Activated naive CD4-positive, alpha-beta T cell treated with anti-CD3 and anti-CD28 coated beads, Interleukin-2, amount 50 U/mL, for 72 hours (primary cell): ENCODE measurements around the gene GMPPB. TPM values are rescaled to one million over a fixed set of nuclear protein-coding genes. Genes with fewer than 3 reads are reported as not detected.
"Not testable (repeated sequence)": the region's sequence is repeated elsewhere in the genome, so short reads cannot be mapped to it uniquely, and the experiment has no call there.

Source experiments
- ATAC-seq, 2 donors: fragments of 150-1000 bp; cut with Tn5 transposase; 2 replicates each; pipeline ENCODE4 v1.10.0; 2021; ENCODE audit warnings: mild to moderate bottlenecking in 2 of 2, moderate library complexity in 2 of 2
- DNase-seq, 2 donors: peaks; one replicate each; pipeline ENCODE4 v3.0.0; 2021 to 2022; ENCODE audit warnings: low spot score in 2 of 2
- H3K27ac Mint-ChIP-seq, 2 donors: one replicate each; pipeline ENCODE4 v1.8.0; 2022; ENCODE audit warnings: mild to moderate bottlenecking in 2 of 2, mixed read lengths in 2 of 2
- H3K36me3 Mint-ChIP-seq, 2 donors: one replicate each; pipeline ENCODE4 v1.8.0; 2022; ENCODE audit warnings: mixed read lengths in 2 of 2
- H3K9me3 Mint-ChIP-seq, 2 donors: one replicate each; pipeline ENCODE4 v1.8.0; 2022; ENCODE audit warnings: mixed read lengths in 2 of 2
- total RNA-seq, 2 donors: library from RNA; stranded (reverse); gene quantifications; one replicate each; pipeline ENCODE4 v1.2.3, GENCODE V29; 2022

GMPPB gene
- 10 to 100 TPM; 29.9 to 31.6 TPM for total RNA-seq

- Mint-ChIP-seq H3K27ac (peak within 1 kb of the TSS; percentile 99 to 100), H3K36me3 (peaks cover 6% of the 10 kb centered on the region in 2 donors), H3K9me3 (no peaks in the 10 kb centered on the region)
- DNase-seq (peak; percentile 94 to 98), ATAC-seq (peak; percentile 85 to 90)
Observed at GRCh38 chr3:49723628-49724551, at the start of gene GMPPB. Gene GMPPB (minus strand): TSS chr3:49723951. CDS start chr3:49723726, 225 bp downstream.

- Mint-ChIP-seq H3K9me3 (no peaks in the 10 kb centered on the region), H3K36me3 (peaks cover 0 to 18% of the 10 kb centered on the region in 2 donors), H3K27ac (no peak overlapping the region)
- no peak for ATAC-seq
- no peak for DNase-seq
Observed at GRCh38 chr3:49772703-49773102, 49.0 kb upstream of the GMPPB start.

- H3K36me3 Mint-ChIP-seq: peaks cover 0 to 18% of the 10 kb centered on the region in 2 donors
- no peak overlapping the region for H3K27ac Mint-ChIP-seq
- ATAC-seq: no peak
Observed at GRCh38 chr3:49771340-49771938, 47.7 kb upstream of the GMPPB start.

GRCh38 chr3:49769926-49770325, 46.2 kb upstream of the GMPPB start:
- Mint-ChIP-seq H3K9me3 (no peaks in the 10 kb centered on the region), H3K36me3 (peaks cover 0 to 18% of the 10 kb centered on the region in 2 donors), H3K27ac (peak overlapping the region; percentile 50 to 55)
- DNase-seq: no peak
- ATAC-seq: no peak

More at GRCh38 chr3:49771340-49771938, 47.7 kb upstream of the GMPPB start:
- no peaks in the 10 kb centered on the region for H3K9me3 Mint-ChIP-seq
- no peak for DNase-seq

GRCh38 chr3:49769286-49769915, 45.6 kb upstream of the GMPPB start:
- no peaks in the 10 kb centered on the region for H3K9me3 Mint-ChIP-seq
- peak overlapping the region in 1 of 2 donors; percentile 50 for H3K27ac Mint-ChIP-seq
- peaks cover 0 to 18% of the 10 kb centered on the region in 2 donors for H3K36me3 Mint-ChIP-seq
- ATAC-seq (peak in 1 of 2 donors; percentile 40), DNase-seq (no peak)

GRCh38 chr3:49763981-49764380, 40.2 kb upstream of the GMPPB start:
- DNase-seq: no peak
- H3K27ac Mint-ChIP-seq: no peak overlapping the region
- ATAC-seq: no peak
- no peaks in the 10 kb centered on the region for H3K9me3 Mint-ChIP-seq
- H3K36me3 Mint-ChIP-seq: peaks cover 0 to 4% of the 10 kb centered on the region in 2 donors

GRCh38 chr3:49761661-49762060, 37.9 kb upstream of the GMPPB start:
- H3K27ac Mint-ChIP-seq: no peak overlapping the region
- H3K9me3 Mint-ChIP-seq: no peaks in the 10 kb centered on the region
- no peak for DNase-seq
- ATAC-seq: no peak
- no peaks in the 10 kb centered on the region for H3K36me3 Mint-ChIP-seq

- Mint-ChIP-seq H3K9me3 (no peaks in the 10 kb centered on the region), H3K36me3 (no peaks in the 10 kb centered on the region), H3K27ac (no peak overlapping the region)
- no peak for ATAC-seq
- no peak for DNase-seq
Observed at GRCh38 chr3:49759226-49759625, 35.5 kb upstream of the GMPPB start.

GRCh38 chr3:49757197-49757596, 33.4 kb upstream of the GMPPB start:
- no peaks in the 10 kb centered on the region for H3K36me3 Mint-ChIP-seq
- ATAC-seq: no peak

GRCh38 chr3:49756036-49756435, 32.3 kb upstream of the GMPPB start:
- DNase-seq (no peak), ATAC-seq (no peak)
- peak overlapping the region in 1 of 2 donors; percentile 66 for H3K27ac Mint-ChIP-seq
- no peaks in the 10 kb centered on the region for H3K9me3 Mint-ChIP-seq
- no peaks in the 10 kb centered on the region for H3K36me3 Mint-ChIP-seq

More at GRCh38 chr3:49757197-49757596, 33.4 kb upstream of the GMPPB start:
- DNase-seq: no peak
- no peaks in the 10 kb centered on the region for H3K9me3 Mint-ChIP-seq
- no peak overlapping the region for H3K27ac Mint-ChIP-seq

- H3K27ac Mint-ChIP-seq: no peak overlapping the region
- no peaks in the 10 kb centered on the region for H3K9me3 Mint-ChIP-seq
- ATAC-seq (no peak), DNase-seq (no peak)
- H3K36me3 Mint-ChIP-seq: no peaks in the 10 kb centered on the region
Observed at GRCh38 chr3:49754536-49754935, 30.8 kb upstream of the GMPPB start.

- Mint-ChIP-seq H3K36me3 (no peaks in the 10 kb centered on the region), H3K27ac (no peak overlapping the region), H3K9me3 (no peaks in the 10 kb centered on the region)
- DNase-seq: no peak
- ATAC-seq: no peak
Observed at GRCh38 chr3:49751501-49751900, 27.8 kb upstream of the GMPPB start.

GRCh38 chr3:49750056-49750455, 26.3 kb upstream of the GMPPB start:
- DNase-seq (no peak), ATAC-seq (no peak)
- Mint-ChIP-seq H3K9me3 (no peaks in the 10 kb centered on the region), H3K27ac (no peak overlapping the region), H3K36me3 (no peaks in the 10 kb centered on the region)

- DNase-seq, ATAC-seq, H3K9me3 Mint-ChIP-seq, H3K36me3 Mint-ChIP-seq, H3K27ac Mint-ChIP-seq: not testable (repeated sequence)
Observed at GRCh38 chr3:49748874-49749273, 25.1 kb upstream of the GMPPB start.

- Mint-ChIP-seq H3K9me3 (no peaks in the 10 kb centered on the region), H3K36me3 (no peaks in the 10 kb centered on the region), H3K27ac (no peak overlapping the region)
- ATAC-seq (no peak), DNase-seq (no peak)
Observed at GRCh38 chr3:49747792-49748480, 24.2 kb upstream of the GMPPB start.

- ATAC-seq: no peak
- no peaks in the 10 kb centered on the region for H3K9me3 Mint-ChIP-seq
- no peak overlapping the region for H3K27ac Mint-ChIP-seq
- DNase-seq: no peak
- no peaks in the 10 kb centered on the region for H3K36me3 Mint-ChIP-seq
Observed at GRCh38 chr3:49745986-49746385, 22.2 kb upstream of the GMPPB start.
